ENCODE data around the gene FARP1.
"Not testable (repeated sequence)": the region's sequence is repeated elsewhere in the genome, so short reads cannot be mapped to it uniquely, and the experiment has no call there.

FARP1 gene

DNA sequence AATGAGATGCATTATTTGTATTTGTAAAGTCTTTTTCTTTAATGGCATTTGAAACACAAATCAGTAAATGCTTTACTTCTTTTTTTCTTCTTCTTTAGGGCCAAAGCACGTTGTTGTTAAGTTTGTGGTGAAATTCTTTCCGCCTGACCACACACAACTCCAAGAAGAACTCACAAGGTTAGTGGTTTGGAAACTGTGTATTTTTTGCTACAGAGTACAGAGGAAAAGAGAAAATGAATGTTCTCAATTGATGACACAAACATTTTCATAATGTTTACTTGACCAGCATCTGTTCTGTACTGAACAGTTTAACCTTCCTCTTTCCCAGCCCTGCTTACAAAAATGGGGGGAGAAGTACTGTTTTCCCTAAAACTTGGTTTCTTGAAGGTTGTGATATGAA lies 225.1 kb downstream of the FARP1 start:
- FAIRE-seq, result no peak

DNA sequence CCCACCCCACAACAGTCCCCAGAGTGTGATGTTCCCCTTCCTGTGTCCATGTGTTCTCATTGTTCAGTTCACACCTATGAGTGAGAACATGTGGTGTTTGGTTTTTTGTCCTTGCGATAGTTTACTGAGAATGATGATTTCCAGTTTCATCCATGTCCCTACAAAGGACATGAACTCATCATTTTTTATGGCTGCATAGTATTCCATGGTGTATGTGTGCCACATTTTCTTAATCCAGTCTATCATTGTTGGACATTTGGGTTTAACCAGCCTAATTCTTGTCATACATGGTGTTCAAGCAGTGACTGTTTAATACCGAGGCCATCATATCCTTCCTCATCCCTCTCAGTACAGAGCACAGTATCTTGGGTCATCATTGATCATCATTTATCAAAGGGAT lies 226.6 kb downstream of the FARP1 start:
- FAIRE-seq, result not testable (repeated sequence)

GRCh38 chr13:98370261-98370660 lies 227.4 kb downstream of the FARP1 start:
- no peak for FAIRE-seq

DNA sequence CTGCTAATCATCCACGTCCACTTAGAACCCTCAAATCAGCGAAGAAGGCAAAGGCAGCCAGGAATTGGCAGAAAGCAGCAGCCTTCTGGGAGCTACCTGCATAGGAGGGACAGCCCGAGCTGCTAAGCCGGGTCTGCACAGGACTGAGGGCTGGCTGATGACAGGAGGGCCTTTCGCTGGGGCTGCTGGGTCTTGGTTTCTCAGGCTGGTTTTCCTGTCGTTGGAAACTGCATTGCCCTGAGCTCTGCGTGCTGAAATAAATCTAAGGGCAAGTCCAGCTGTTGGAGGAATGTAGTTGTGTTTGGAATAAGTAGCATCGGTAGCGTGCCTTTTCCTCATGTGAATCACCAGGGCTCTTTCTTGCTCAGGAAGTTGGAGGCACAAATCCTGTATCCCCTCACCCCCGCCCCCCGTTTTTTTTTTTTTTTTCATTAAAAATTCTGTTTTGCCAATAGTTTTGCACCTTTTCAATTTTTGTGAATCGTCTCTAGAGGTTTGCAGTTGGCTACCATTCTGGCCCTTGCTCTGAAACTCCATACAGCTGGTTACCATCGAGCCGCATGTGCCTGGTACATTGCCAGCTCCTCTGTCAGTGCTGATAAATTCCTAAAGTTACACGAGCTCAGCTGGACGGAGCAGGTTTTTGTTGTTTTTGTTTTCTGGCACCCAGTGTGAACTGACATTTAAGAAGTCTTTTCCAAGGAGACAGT lies 228.1 kb downstream of the FARP1 start:
- no peak for FAIRE-seq

DNA sequence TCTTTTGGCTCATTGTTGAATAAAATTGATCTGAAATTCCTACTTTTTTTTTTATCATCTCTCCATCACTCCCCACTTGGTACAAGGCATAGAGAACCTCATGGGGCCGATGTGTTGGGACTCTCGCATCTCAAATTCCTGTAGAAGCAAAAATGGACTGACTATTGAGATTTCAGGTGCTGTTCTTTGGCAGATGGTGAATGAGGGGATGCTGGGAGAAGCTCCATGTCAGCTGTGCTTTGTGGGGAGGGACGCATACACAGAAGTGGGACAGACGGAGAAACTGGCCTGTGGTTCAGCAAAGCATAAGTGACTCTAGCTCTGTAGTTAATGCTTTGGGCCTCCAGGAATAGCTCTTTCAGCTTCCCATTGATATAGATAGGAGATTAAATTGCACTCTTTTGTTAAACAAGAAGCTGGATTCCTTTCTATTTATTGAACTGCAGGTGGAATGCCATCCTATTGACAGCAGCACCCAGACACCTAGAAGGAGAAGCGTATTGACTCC lies 228.7 kb downstream of the FARP1 start:
- no peak for FAIRE-seq

DNA sequence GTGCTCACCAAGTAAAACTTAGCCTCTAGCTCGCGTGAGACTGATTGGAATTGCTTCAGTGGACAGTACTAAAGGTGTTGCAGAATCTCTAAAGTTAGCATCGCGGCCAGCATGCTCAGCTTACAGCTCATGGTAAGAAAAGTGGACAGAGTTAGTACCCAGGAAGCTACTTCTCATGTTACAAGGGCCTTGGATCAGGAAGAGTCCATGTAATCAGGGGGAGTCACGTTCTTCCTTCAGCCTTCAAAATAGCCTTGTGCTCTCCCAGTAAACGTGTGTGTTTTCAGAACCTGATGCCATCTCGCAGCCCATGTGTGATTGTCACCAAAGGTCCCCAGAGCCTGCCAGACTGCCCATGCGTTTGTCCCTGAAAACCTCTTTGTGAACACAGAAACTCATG lies 230.0 kb downstream of the FARP1 start:
- no peak for FAIRE-seq

GRCh38 chr13:98374750-98375149 lies 231.9 kb downstream of the FARP1 start:
- no peak for FAIRE-seq

GRCh38 chr13:98377635-98378378 lies 234.9 kb downstream of the FARP1 start:
- FAIRE-seq, result no peak

GRCh38 chr13:98384739-98385138 lies 241.8 kb downstream of the FARP1 start:
- no peak for FAIRE-seq

DNA sequence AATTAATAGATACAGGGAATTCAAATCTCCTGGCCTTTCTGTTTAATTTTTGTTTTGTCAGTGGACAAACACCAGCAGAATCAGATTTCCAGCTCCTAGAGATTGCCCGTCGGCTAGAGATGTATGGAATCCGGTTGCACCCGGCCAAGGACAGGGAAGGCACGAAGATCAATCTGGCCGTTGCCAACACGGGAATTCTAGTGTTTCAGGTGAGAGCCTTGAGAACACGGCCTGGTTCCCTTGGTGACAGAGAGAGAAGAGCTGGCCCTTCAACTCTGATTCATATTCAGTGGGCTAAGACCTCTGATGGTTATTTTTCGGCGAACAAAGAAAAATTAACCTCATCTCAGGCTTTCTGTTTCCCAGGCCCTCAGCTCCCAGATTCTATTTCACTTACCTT lies 242.7 kb downstream of the FARP1 start:
- FAIRE-seq, result no peak

- no peak for FAIRE-seq
Observed at GRCh38 chr13:98386637-98387036, 243.7 kb downstream of the FARP1 start.

DNA sequence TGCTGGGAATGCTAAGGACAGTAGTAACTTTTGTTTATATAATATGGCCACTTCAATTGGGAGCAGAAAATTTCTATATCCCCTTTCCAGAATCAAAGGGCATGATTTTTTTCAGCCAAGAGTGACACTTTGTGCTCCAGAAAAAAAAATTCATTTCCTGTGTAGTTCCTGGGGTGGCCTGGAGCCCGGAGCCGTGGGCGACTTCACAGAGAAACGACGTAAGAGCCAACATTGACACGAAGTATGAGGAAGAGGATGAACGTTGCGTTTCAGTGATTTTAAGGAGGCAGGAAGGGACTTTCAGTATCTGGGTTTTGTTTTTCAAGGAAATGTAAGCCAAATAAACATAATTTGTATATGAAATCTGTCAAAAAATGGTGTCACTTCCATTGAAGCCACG lies 246.4 kb downstream of the FARP1 start:
- no peak for FAIRE-seq

GRCh38 chr13:98390086-98390715 lies 247.3 kb downstream of the FARP1 start:
- no peak for FAIRE-seq

DNA sequence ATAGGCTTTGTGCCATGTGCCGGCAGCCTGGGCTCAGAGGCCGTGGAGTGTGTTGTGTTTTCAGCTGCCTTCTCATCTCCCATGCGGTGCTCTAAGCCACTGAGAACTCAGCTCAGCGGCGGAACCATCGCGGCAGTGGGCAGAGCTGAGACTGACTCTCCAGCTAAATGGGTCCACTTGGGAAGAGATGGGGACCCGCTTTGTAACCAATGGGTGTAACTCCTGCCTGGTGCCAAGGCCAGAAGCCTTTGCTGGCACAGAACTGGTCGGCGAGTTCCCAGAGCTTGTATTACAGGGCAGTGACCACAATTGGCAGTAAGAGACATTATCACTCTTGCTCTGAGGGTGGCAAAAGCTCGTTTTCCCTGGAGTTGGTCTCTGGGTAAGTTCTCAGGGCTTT lies 251.0 kb downstream of the FARP1 start:
- no peak for FAIRE-seq

DNA sequence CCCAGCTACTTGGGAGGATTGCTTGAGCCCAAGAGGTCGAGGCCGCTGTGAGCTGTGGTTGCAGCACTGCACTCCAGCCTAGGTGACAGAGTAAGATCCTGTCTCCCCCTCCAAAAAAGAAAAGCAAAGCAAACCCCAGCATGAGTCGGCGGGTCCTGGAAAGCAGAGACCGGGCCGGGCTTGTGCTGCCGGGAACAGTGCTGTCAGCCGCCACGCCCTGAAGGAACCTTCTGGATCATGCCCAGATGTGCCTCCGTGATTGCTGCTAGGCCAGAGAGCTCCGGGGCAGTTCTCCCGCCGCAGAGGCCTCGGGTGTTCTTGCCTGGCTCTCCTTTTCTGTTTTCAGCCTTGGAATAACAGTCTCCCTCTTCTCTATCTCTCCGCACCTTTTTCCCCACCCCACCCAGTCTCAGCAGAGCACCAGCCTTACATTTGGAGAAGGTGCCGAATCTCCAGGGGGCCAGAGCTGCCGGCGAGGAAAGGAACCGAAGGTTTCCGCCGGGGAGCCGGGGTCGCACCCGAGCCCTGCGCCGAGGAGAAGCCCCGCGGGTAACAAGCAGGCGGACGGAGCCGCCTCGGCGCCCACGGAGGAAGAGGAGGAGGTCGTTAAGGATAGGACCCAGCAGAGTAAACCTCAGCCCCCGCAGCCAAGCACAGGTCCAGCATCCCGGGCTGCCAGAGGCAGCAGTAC lies 252.1 kb downstream of the FARP1 start:
- no peak for FAIRE-seq

- no peak for FAIRE-seq
Observed at GRCh38 chr13:98396071-98396710, 253.3 kb downstream of the FARP1 start.

DNA sequence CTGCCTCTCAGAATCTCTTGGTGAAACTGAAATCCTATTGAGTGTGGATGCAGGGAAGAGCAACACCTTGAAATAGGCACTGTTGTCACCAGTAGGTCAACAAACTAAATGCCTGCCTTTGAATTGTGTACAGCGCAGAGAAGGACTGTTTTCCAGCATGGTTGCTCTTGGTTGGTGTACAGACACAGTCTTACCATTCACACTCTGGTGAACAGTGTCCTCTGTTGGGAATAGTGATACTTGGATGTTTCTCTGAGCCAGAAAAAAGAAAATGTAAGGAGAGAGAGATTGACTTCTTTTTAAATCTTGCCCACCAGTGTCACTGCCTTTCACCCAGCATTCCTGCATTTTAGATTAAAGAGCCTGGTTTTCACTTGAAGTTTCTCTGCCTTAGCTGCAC lies 254.3 kb downstream of the FARP1 start:
- no peak for FAIRE-seq

GRCh38 chr13:98397861-98398260 lies 255.0 kb downstream of the FARP1 start:
- no peak for FAIRE-seq

DNA sequence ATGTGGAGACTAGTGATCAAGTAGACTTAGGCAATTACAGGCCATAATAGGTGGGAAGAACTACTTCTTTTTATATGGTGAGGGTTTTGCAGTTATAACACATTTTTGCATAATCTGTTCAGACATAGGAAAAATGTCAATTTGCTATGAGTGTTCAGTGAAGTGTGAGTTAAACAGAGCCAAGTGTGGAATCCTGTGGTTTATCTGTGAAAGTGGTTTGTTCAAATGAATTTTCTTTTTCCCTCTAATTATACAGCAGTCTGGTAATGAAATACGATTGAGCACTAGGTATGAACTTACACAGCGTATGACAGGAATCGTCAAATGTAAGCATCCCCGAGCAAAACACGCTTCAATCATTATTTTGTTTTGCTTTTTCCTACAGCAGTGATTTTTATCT lies 255.7 kb downstream of the FARP1 start:
- no peak for FAIRE-seq

DNA sequence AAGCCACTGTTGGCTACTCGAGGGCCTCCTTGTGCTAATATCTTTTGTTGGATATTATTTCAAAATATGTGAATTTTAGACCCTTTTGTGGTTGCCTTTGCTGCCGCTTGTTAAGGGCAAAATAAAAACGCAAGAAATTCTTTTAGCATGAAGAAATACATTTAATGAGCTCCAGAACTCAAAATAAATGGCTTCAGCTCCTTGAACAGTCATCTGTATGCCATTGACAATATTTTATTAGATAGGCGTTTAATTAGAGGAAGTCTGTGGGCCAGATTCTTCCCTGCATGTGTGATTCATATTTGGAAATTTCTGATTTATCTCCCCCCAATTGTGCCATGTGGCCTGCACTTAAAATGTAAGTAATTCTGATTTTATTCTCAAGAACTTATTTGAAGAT lies 256.9 kb downstream of the FARP1 start:
- no peak for FAIRE-seq

DNA sequence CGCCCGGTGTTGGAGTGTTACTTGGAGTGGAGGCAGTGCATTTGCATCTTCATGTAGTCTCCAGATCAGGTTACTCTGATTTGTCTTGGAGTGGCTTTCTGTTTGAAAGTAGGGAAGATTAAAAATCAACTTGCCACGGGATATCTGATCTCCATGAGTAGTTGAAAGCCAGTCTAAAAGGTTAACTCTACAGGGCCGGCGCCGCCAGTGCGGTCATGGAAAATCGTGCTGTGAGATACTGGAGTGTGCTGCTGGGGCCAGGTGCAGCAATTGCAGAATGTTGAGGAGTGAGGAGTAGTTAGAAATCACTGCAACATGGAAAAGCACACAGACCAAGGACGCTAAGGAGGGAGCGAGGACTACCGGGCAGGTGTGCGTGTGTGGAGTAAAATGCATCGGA lies 259.0 kb downstream of the FARP1 start:
- FAIRE-seq, result no peak

GRCh38 chr13:98403076-98403475 lies 260.2 kb downstream of the FARP1 start:
- FAIRE-seq, result no peak

- no peak for FAIRE-seq
Observed at GRCh38 chr13:98405107-98405571, 262.2 kb downstream of the FARP1 start.
